HEK293 (cell line): ENCODE measurements around the gene NCAPG2.

Source experiments
- CTCF ChIA-PET: fragments of 350-600 bp; formaldehyde crosslinking; extraction: SDS; loops from one replicate; lab custom pipeline; 2021; ENCODE audit warnings: antibody characterized with exemption; lab: Yijun Ruan, JAX
- POLR2A ChIA-PET: fragments of 300-600 bp; formaldehyde crosslinking; extraction: SDS; loops from one replicate; lab custom pipeline; 2020; ENCODE audit warnings: antibody characterized with exemption, inconsistent platforms; lab: Yijun Ruan, JAX
- H3K27ac ChIP-seq: fragments of 200-500 bp; sonication (Bioruptor generic); 2 replicates; pipeline ENCODE4 v1.5.1; 2014; ENCODE audit warnings: low read depth, low read length, control low read depth, inconsistent platforms; ENCODE audit errors: extremely low read depth
- H3K36me3 ChIP-seq, 2 experiments: fragments of 200-500 bp in 1 of 2; sonication (Bioruptor generic) in 1 of 2; 1 replicate in 1 of 2; 2 replicates in 1 of 2; pipeline ENCODE4 v1.5.1; 2014 to 2017; ENCODE audit warnings: inconsistent platforms in 2 of 2, low read length in 2 of 2; ENCODE audit not compliant: control insufficient read depth in 2 of 2, insufficient read depth in 1 of 2
- H3K4me1 ChIP-seq: fragments of 200-500 bp; sonication (Bioruptor generic); 2 replicates; pipeline ENCODE4 v1.5.1; 2014; ENCODE audit warnings: mild to moderate bottlenecking, low read length, inconsistent platforms; ENCODE audit not compliant: control insufficient read depth, insufficient read depth
- H3K4me3 ChIP-seq: 2 replicates; pipeline ENCODE4 v1.5.1; 2011; ENCODE audit warnings: low read depth, mild to moderate bottlenecking, control low read depth, low read length, moderate library complexity
- H3K9me3 ChIP-seq: fragments of 200-500 bp; sonication (Bioruptor generic); 2 replicates; pipeline ENCODE4 v1.5.1; 2014; ENCODE audit warnings: low read depth, low read length, inconsistent platforms; ENCODE audit not compliant: control insufficient read depth, insufficient read depth
- ATF2 ChIP-seq: fragments of 450-650 bp; formaldehyde crosslinking; IDR thresholded peaks from 2 replicates; pipeline ENCODE4 v1.5.1; 2016; ENCODE audit warnings: missing biosample characterization, missing genetic modification characterization, low read depth
- CTCF ChIP-seq: fragments of 450-650 bp; formaldehyde crosslinking; IDR thresholded peaks from 2 replicates; pipeline ENCODE4 v1.5.1; 2016; ENCODE audit warnings: missing biosample characterization, missing genetic modification characterization
- GLI4 ChIP-seq: fragments of 450-650 bp; formaldehyde crosslinking; IDR thresholded peaks from 2 replicates; pipeline ENCODE4 v1.5.1; 2016; ENCODE audit warnings: missing biosample characterization, missing genetic modification characterization
- GLIS2 ChIP-seq: fragments of 450-650 bp; formaldehyde crosslinking; IDR thresholded peaks from 2 replicates; pipeline ENCODE4 v1.5.1; 2016; ENCODE audit warnings: missing biosample characterization, missing genetic modification characterization
- KLF16 ChIP-seq: fragments of 450-650 bp; formaldehyde crosslinking; IDR thresholded peaks from 2 replicates; pipeline ENCODE4 v1.5.1; 2017; ENCODE audit warnings: missing biosample characterization, missing genetic modification characterization
- SCRT2 ChIP-seq: fragments of 450-650 bp; formaldehyde crosslinking; IDR thresholded peaks from 2 replicates; pipeline ENCODE4 v1.5.1; 2016; ENCODE audit warnings: missing biosample characterization, missing genetic modification characterization
- SETDB1 ChIP-seq: IDR thresholded peaks from one replicate; pipeline ENCODE4 v1.6.1; 2017; ENCODE audit warnings: mild to moderate bottlenecking, low read length, moderate library complexity, mixed read lengths; ENCODE audit not compliant: insufficient read length
- ZBTB44 ChIP-seq: fragments of 450-650 bp; IDR thresholded peaks from 2 replicates; pipeline ENCODE4 v1.5.1; 2018; ENCODE audit warnings: missing biosample characterization, mild to moderate bottlenecking, missing genetic modification characterization
- ZNF132 ChIP-seq: fragments of 450-650 bp; formaldehyde crosslinking; IDR thresholded peaks from 2 replicates; pipeline ENCODE4 v1.5.1; 2017; ENCODE audit warnings: missing biosample characterization, missing genetic modification characterization, borderline replicate concordance
- ZNF24 ChIP-seq: fragments of 450-650 bp; formaldehyde crosslinking; IDR thresholded peaks from 2 replicates; pipeline ENCODE4 v1.5.1; 2016; ENCODE audit warnings: missing biosample characterization, missing genetic modification characterization
- ZNF274 ChIP-seq, 2 experiments: fragments of 200-500 bp in 1 of 2; fragments of 450-650 bp in 1 of 2; sonication (Bioruptor generic) in 1 of 2; formaldehyde crosslinking in 1 of 2; IDR thresholded peaks; 2 replicates each; pipeline versions ENCODE4 v1.5.1 to v1.6.1; 2014 to 2016; ENCODE audit warnings: borderline replicate concordance in 1 of 2, inconsistent platforms in 1 of 2, low read length in 1 of 2, missing biosample characterization in 1 of 2, missing genetic modification characterization in 1 of 2
- ZNF366 ChIP-seq: fragments of 450-650 bp; formaldehyde crosslinking; conservative IDR thresholded peaks from 2 replicates; pipeline ENCODE4 v1.5.1; 2016; ENCODE audit warnings: missing biosample characterization, missing genetic modification characterization
- ZNF398 ChIP-seq: fragments of 450-650 bp; formaldehyde crosslinking; IDR thresholded peaks from 2 replicates; pipeline ENCODE4 v1.5.1; 2017; ENCODE audit warnings: missing biosample characterization, missing genetic modification characterization
- ZNF521 ChIP-seq: fragments of 450-650 bp; formaldehyde crosslinking; IDR thresholded peaks from 2 replicates; pipeline ENCODE4 v1.5.1; 2017; ENCODE audit warnings: missing biosample characterization, mild to moderate bottlenecking, missing genetic modification characterization
- ZNF529 ChIP-seq: fragments of 450-650 bp; formaldehyde crosslinking; IDR thresholded peaks from 2 replicates; pipeline ENCODE4 v1.5.1; 2017; ENCODE audit warnings: missing genetic modification characterization, missing biosample characterization; ENCODE audit not compliant: insufficient replicate concordance
- ZNF530 ChIP-seq: fragments of 450-650 bp; formaldehyde crosslinking; IDR thresholded peaks from 2 replicates; pipeline ENCODE4 v1.5.1; 2016; ENCODE audit warnings: low read depth, missing biosample characterization, missing genetic modification characterization
- ZNF548 ChIP-seq: fragments of 450-650 bp; formaldehyde crosslinking; IDR thresholded peaks from 2 replicates; pipeline ENCODE4 v1.5.1; 2016; ENCODE audit warnings: missing biosample characterization, missing genetic modification characterization
- ZNF561 ChIP-seq: fragments of 450-650 bp; IDR thresholded peaks from 2 replicates; pipeline ENCODE4 v1.5.1; 2018; ENCODE audit warnings: missing biosample characterization, missing genetic modification characterization, borderline replicate concordance
- ZNF600 ChIP-seq: fragments of 450-650 bp; formaldehyde crosslinking; IDR thresholded peaks from 2 replicates; pipeline ENCODE4 v1.5.1; 2016; ENCODE audit warnings: missing biosample characterization, missing genetic modification characterization
- ZNF701 ChIP-seq: fragments of 450-650 bp; formaldehyde crosslinking; IDR thresholded peaks from 2 replicates; pipeline ENCODE4 v1.5.1; 2016; ENCODE audit warnings: missing biosample characterization, missing genetic modification characterization
- ZNF76 ChIP-seq: fragments of 450-650 bp; formaldehyde crosslinking; IDR thresholded peaks from 2 replicates; pipeline ENCODE4; 2016; ENCODE audit warnings: low read depth, missing biosample characterization, missing genetic modification characterization, borderline replicate concordance
- ZNF791 ChIP-seq: fragments of 450-650 bp; formaldehyde crosslinking; IDR thresholded peaks from 2 replicates; pipeline ENCODE4 v1.5.1; 2016; ENCODE audit warnings: missing biosample characterization, missing genetic modification characterization
- ZNF843 ChIP-seq: fragments of 450-650 bp; formaldehyde crosslinking; IDR thresholded peaks from 2 replicates; pipeline ENCODE4 v1.5.1; 2016; ENCODE audit warnings: missing biosample characterization, missing genetic modification characterization

Gene NCAPG2

GRCh38 chr7:158716802-158717201 lies 12.2 kb upstream of the NCAPG2 start:
- TF ChIP-seq GLIS2 (tag by site-specific recombination), result no peak
- TF ChIP-seq ATF2, result no peak
- peak; percentile 43; the same call in 1 of the 2 replicates for TF ChIP-seq ZNF366
- no peak for TF ChIP-seq ZNF701 (tag by site-specific recombination)
- TF ChIP-seq ZNF843 (tag by site-specific recombination), result no peak
- no peak for TF ChIP-seq KLF16
- no peak for TF ChIP-seq ZNF24 (tag by site-specific recombination)
- no peak for TF ChIP-seq SCRT2
- Histone ChIP-seq H3K9me3 (no peaks in the 10 kb centered on the region), H3K4me3 (no peak overlapping the region), H3K36me3 (no peaks in the 10 kb centered on the region), H3K4me1 (no peaks in the 10 kb centered on the region), H3K27ac (no peak overlapping the region)
- POLR2A ChIA-PET, result no interaction called here
- CTCF ChIA-PET, result no interaction called here

- TF ChIP-seq ZNF274 (IDR thresholded peaks at IDR 0.05; ENCODE audit: low read length), result no peak
- TF ChIP-seq ZNF274 (tag by site-specific recombination; IDR thresholded peaks at IDR 0.05; ENCODE audit: borderline replicate concordance), result no peak
- TF ChIP-seq ZNF600, result no peak
- TF ChIP-seq ZNF521 (tag by site-specific recombination), result no peak
- TF ChIP-seq ZNF132 (tag by site-specific recombination), result no peak
- TF ChIP-seq ZNF76 (tag by site-specific recombination), result no peak
- TF ChIP-seq ZNF398 (tag by site-specific recombination), result no peak
- no peak for TF ChIP-seq ZNF530
- H3K4me3 ChIP-seq, result no peak overlapping the region
- no peaks in the 10 kb centered on the region for H3K36me3 ChIP-seq
- H3K9me3 ChIP-seq, result no peaks in the 10 kb centered on the region
- POLR2A ChIA-PET, result no interaction called here
- no peaks in the 10 kb centered on the region for H3K4me1 ChIP-seq
- CTCF ChIA-PET, result no interaction called here
- H3K27ac ChIP-seq, result no peak overlapping the region
Observed at GRCh38 chr7:158710651-158711102, 6.1 kb upstream of the NCAPG2 start.

GRCh38 chr7:158707610-158708009 lies 3.0 kb upstream of the NCAPG2 start:
- ChIA-PET POLR2A (no interaction called here), CTCF (no interaction called here)
- Histone ChIP-seq H3K36me3 (peaks cover 0 to 5% of the 10 kb centered on the region in 2 experiments; a peak in 1 of 3 replicates), H3K9me3 (no peaks in the 10 kb centered on the region), H3K27ac (no peak overlapping the region), H3K4me1 (no peaks in the 10 kb centered on the region), H3K4me3 (no peak overlapping the region)
- TF ChIP-seq ZNF529 (tag by site-specific recombination) (no peak), ZBTB44 (no peak), ZNF791 (tag by site-specific recombination) (no peak), GLI4 (tag by site-specific recombination) (no peak), ZNF548 (no peak), SETDB1 (peak; percentile 83), CTCF (tag by site-specific recombination) (no peak), ZNF561 (tag by site-specific recombination) (no peak)
